ENCODE results near the gene PDILT. TPM values are rescaled to one million over a fixed set of nuclear protein-coding genes. Genes with fewer than 3 reads are reported as not detected.
"Not testable (repeated sequence)": the region's sequence is repeated elsewhere in the genome, so short reads cannot be mapped to it uniquely, and the experiment has no call there.

The PDILT gene
- total RNA-seq, 6 experiments from 2014 or later: not detected

- intact Hi-C loops (cut with DNase I): no loop called here
- Histone ChIP-seq H3K4me3 (no peak overlapping the region), H3K36me3 (no peaks in the 10 kb centered on the region), H3K9me3 (no peaks in the 10 kb centered on the region), H3K27me3 (no peaks in the 10 kb centered on the region), H3K4me1 (no peaks in the 10 kb centered on the region), H3K27ac (no peak overlapping the region)
- TF ChIP-seq CTCF (IDR thresholded peaks at IDR 0.05) (no peak), POLR2A (IDR thresholded peaks at IDR 0.05) (no peak)
- 75% methylated on average over 3 of the region's 4 CpGs for WGBS (ENCODE audit: insufficient coverage, low coverage, low lambda C conversion rate, missing lambda C conversion rate)
- DNase-seq: no peak
- no peak for ATAC-seq
These were observed 81.8 kb downstream of the PDILT start for GRCh38 chr16:20322696-20323095.

- Histone ChIP-seq H3K27ac (no peak overlapping the region), H3K4me3 (no peak overlapping the region), H3K9me3 (no peaks in the 10 kb centered on the region), H3K4me1 (no peaks in the 10 kb centered on the region), H3K27me3 (no peaks in the 10 kb centered on the region), H3K36me3 (no peaks in the 10 kb centered on the region)
- no peak for ATAC-seq
- DNase-seq: no peak
- intact Hi-C loops (cut with DNase I): no loop called here
- TF ChIP-seq POLR2A (IDR thresholded peaks at IDR 0.05): no peak
- 78% methylated on average over 1 of the region's 1 CpG for WGBS (ENCODE audit: insufficient coverage, low coverage, low lambda C conversion rate, missing lambda C conversion rate)
These were observed 82.9 kb downstream of the PDILT start for GRCh38 chr16:20321671-20322070.

GRCh38 chr16:20321051-20321450 lies 83.5 kb downstream of the PDILT start:
- H3K27ac ChIP-seq; H3K27me3 ChIP-seq; H3K4me3 ChIP-seq; H3K9me3 ChIP-seq; ATAC-seq; DNase-seq; intact Hi-C loops (cut with DNase I); H3K4me1 ChIP-seq; H3K36me3 ChIP-seq: not testable (repeated sequence)
- WGBS (ENCODE audit: insufficient coverage, low coverage, low lambda C conversion rate, missing lambda C conversion rate): 100% methylated on average over 2 of the region's 2 CpGs

GRCh38 chr16:20320592-20320991 lies 83.9 kb downstream of the PDILT start:
- DNase-seq: no peak
- no peak overlapping the region for H3K27ac ChIP-seq
- intact Hi-C loops (cut with DNase I): no loop called here
- no peaks in the 10 kb centered on the region for H3K4me1 ChIP-seq
- no peaks in the 10 kb centered on the region for H3K9me3 ChIP-seq
- no peak for TF ChIP-seq POLR2A (IDR thresholded peaks at IDR 0.05)
- TF ChIP-seq CTCF (IDR thresholded peaks at IDR 0.05): no peak
- ATAC-seq: no peak
- no peaks in the 10 kb centered on the region for H3K27me3 ChIP-seq
- H3K4me3 ChIP-seq: no peak overlapping the region
- no peaks in the 10 kb centered on the region for H3K36me3 ChIP-seq

GRCh38 chr16:20320178-20320577 lies 84.4 kb downstream of the PDILT start:
- no peaks in the 10 kb centered on the region for H3K9me3 ChIP-seq
- ATAC-seq (no peak), DNase-seq (no peak)
- H3K27me3 ChIP-seq: no peaks in the 10 kb centered on the region
- no peaks in the 10 kb centered on the region for H3K4me1 ChIP-seq
- no peak overlapping the region for H3K4me3 ChIP-seq
- H3K36me3 ChIP-seq: no peaks in the 10 kb centered on the region
- H3K27ac ChIP-seq: no peak overlapping the region
- 33% methylated on average over 1 of the region's 2 CpGs for WGBS (ENCODE audit: insufficient coverage, low coverage, low lambda C conversion rate, missing lambda C conversion rate)
- intact Hi-C loops (cut with DNase I): no loop called here
- no peak for TF ChIP-seq POLR2A (IDR thresholded peaks at IDR 0.05)
- no peak for TF ChIP-seq CTCF (IDR thresholded peaks at IDR 0.05)

- no peak for DNase-seq
- Histone ChIP-seq H3K27me3 (no peaks in the 10 kb centered on the region), H3K4me1 (no peaks in the 10 kb centered on the region), H3K9me3 (no peaks in the 10 kb centered on the region), H3K36me3 (no peaks in the 10 kb centered on the region), H3K4me3 (no peak overlapping the region), H3K27ac (no peak overlapping the region)
- TF ChIP-seq CTCF (IDR thresholded peaks at IDR 0.05): no peak
- no peak for TF ChIP-seq POLR2A (IDR thresholded peaks at IDR 0.05)
- 39% methylated on average over 1 of the region's 1 CpG for WGBS (ENCODE audit: insufficient coverage, low coverage, low lambda C conversion rate, missing lambda C conversion rate)
- intact Hi-C loops (cut with DNase I): no loop called here
- no peak for ATAC-seq
These were observed 85.1 kb downstream of the PDILT start for GRCh38 chr16:20319406-20319805.
